Neuronal stem cell (in vitro differentiated cells): ENCODE measurements around the gene NFAM1.

Source experiments
- DNase-seq: peaks from one replicate; pipeline ENCODE4 v3.0.0-alpha.2; 2013; ENCODE audit warnings: low spot score
- H2AFZ ChIP-seq: one replicate; pipeline ENCODE4 v1.6.1; 2013; ENCODE audit warnings: mild to moderate bottlenecking, low read length, inconsistent platforms
- H2AK5ac ChIP-seq: 2 replicates; pipeline ENCODE4 v1.6.1; 2013; ENCODE audit warnings: low read depth, mild to moderate bottlenecking, inconsistent platforms, low read length, moderate library complexity, mixed read lengths
- H2BK120ac ChIP-seq: 2 replicates; pipeline ENCODE4 v1.6.1; 2013; ENCODE audit warnings: low read depth, mild to moderate bottlenecking, inconsistent platforms, low read length, moderate library complexity, mixed read lengths
- H2BK12ac ChIP-seq: one replicate; pipeline ENCODE4 v1.6.1; 2013; ENCODE audit warnings: low read length, inconsistent platforms
- H2BK15ac ChIP-seq: 2 replicates; pipeline ENCODE4 v1.6.1; 2013; ENCODE audit warnings: mild to moderate bottlenecking, low read length, inconsistent platforms, mixed read lengths
- H2BK5ac ChIP-seq: one replicate; pipeline ENCODE4 v1.6.1; 2013; ENCODE audit warnings: inconsistent platforms, mild to moderate bottlenecking, low read length, moderate library complexity
- H3K14ac ChIP-seq: one replicate; pipeline ENCODE4 v1.6.1; 2013; ENCODE audit warnings: low read length, inconsistent platforms
- H3K18ac ChIP-seq: 2 replicates; pipeline ENCODE4 v1.6.1; 2013; ENCODE audit warnings: low read length, inconsistent platforms
- H3K23ac ChIP-seq: 2 replicates; pipeline ENCODE4 v1.6.1; 2013; ENCODE audit warnings: low read depth, mild to moderate bottlenecking, mixed read lengths, low read length, inconsistent platforms; ENCODE audit not compliant: poor library complexity
- H3K27ac ChIP-seq: replicated peaks from 3 replicates; pipeline ENCODE4 v1.5.1; 2013; ENCODE audit warnings: low read length, inconsistent platforms
- H3K27me3 ChIP-seq, 3 experiments: 2 replicates each; pipeline ENCODE4 v1.6.1; 2013; ENCODE audit warnings: low read length in 3 of 3, mild to moderate bottlenecking in 2 of 3, inconsistent platforms in 1 of 3, low read depth in 1 of 3, mixed read lengths in 1 of 3, moderate library complexity in 1 of 3; ENCODE audit not compliant: control insufficient read depth in 3 of 3, insufficient read depth in 3 of 3
- H3K36me3 ChIP-seq, 2 donors: replicated peaks in 1 of 2; 2 replicates each; pipeline ENCODE4 v1.6.1; 2013; ENCODE audit warnings: low read length in 2 of 2; ENCODE audit not compliant: control insufficient read depth in 2 of 2, insufficient read depth in 2 of 2
- H3K4ac ChIP-seq: 2 replicates; pipeline ENCODE4 v1.6.1; 2013; ENCODE audit warnings: inconsistent platforms, mild to moderate bottlenecking, low read length, moderate library complexity
- H3K4me1 ChIP-seq, 2 donors: 1 replicate in 1 of 2; 2 replicates in 1 of 2; pipeline ENCODE4 v1.6.1; 2013; ENCODE audit warnings: low read length in 2 of 2, low read depth in 1 of 2; ENCODE audit not compliant: control insufficient read depth in 2 of 2, insufficient read depth in 1 of 2
- H3K4me2 ChIP-seq: one replicate; pipeline ENCODE4 v1.6.1; 2013; ENCODE audit warnings: mild to moderate bottlenecking, low read length, inconsistent platforms; ENCODE audit not compliant: insufficient read depth, poor library complexity, severe bottlenecking
- H3K4me3 ChIP-seq, 2 donors: 2 replicates each; pipeline ENCODE4 v1.5.1; 2013; ENCODE audit warnings: low read length in 2 of 2, mild to moderate bottlenecking in 2 of 2, inconsistent platforms in 1 of 2, moderate library complexity in 1 of 2
- H3K79me1 ChIP-seq: one replicate; pipeline ENCODE4 v1.6.1; 2013; ENCODE audit warnings: low read depth, mild to moderate bottlenecking, inconsistent platforms, low read length, moderate library complexity
- H3K9ac ChIP-seq: one replicate; pipeline ENCODE4 v1.6.1; 2013; ENCODE audit warnings: mild to moderate bottlenecking, low read depth, low read length, inconsistent platforms; ENCODE audit not compliant: poor library complexity
- H3K9me3 ChIP-seq, 2 donors: replicated peaks in 1 of 2; 2 replicates each; pipeline versions ENCODE3 to v1.6.1; 2013; ENCODE audit warnings: low read length in 2 of 2, mild to moderate bottlenecking in 2 of 2, inconsistent platforms in 1 of 2, low read depth in 1 of 2, mixed read lengths in 1 of 2, moderate library complexity in 1 of 2; ENCODE audit not compliant: control insufficient read depth in 2 of 2, insufficient read depth in 1 of 2
- H4K8ac ChIP-seq: one replicate; pipeline ENCODE4 v1.6.1; 2013; ENCODE audit warnings: low read depth, mild to moderate bottlenecking, inconsistent platforms, low read length, moderate library complexity
- H4K91ac ChIP-seq: one replicate; pipeline ENCODE4 v1.6.1; 2013; ENCODE audit warnings: low read length, low read depth, mild to moderate bottlenecking, inconsistent platforms; ENCODE audit not compliant: poor library complexity
- WGBS, 2 donors: extraction: QIAGEN DNeasy Blood & Tissue Kit; methylation state at CpG; one replicate each; pipeline ENCODE4 v1.1.7; 2013; ENCODE audit warnings: missing lambda C conversion rate in 2 of 2, mixed read lengths in 1 of 2; ENCODE audit not compliant: insufficient read length in 2 of 2, insufficient replicate concordance in 1 of 2; ENCODE audit errors: extremely low coverage in 2 of 2; 5-methylcytosine and 5-hydroxymethylcytosine counted together

Gene NFAM1

DNA sequence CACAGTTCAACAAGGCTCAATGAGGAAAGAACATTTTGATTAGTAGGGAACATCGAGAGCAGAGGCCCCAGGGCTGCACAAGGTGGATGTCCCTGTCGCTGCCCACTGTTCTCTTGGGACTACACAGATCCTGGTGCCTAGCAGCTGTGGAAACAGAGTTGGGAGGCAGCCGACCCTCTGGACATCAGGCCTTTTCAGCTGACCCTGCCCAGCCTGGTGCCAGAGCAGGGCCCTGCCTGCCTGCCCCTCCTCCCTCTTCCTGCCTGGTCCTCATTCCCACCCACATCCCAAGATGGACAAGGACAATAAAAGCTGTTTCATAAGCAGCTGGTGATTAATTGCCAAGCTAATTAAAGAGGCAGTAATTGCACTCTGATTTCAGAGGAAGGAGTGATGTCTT is 60.7 kb downstream of the NFAM1 start:
- Histone ChIP-seq H4K91ac (no peak overlapping the region), H3K14ac (no peak overlapping the region), H2BK12ac (no peak overlapping the region), H2BK15ac (no peak overlapping the region), H3K36me3 (no peaks in the 10 kb centered on the region), H3K4ac (no peak overlapping the region), H3K9me3 (peaks cover 0 to 2% of the 10 kb centered on the region in 2 donors), H3K27ac (no peak overlapping the region), H2BK120ac (no peak overlapping the region), H3K4me1 (peaks cover 22% of the 10 kb centered on the region in 2 donors), H3K9ac (no peak overlapping the region), H3K18ac (no peak overlapping the region), H4K8ac (no peak overlapping the region), H3K79me1 (no peaks in the 10 kb centered on the region), H3K23ac (no peak overlapping the region), H3K4me3 (no peak overlapping the region), H2AK5ac (no peak overlapping the region), H2AFZ (no peak overlapping the region), H3K27me3 (peaks cover 17 to 51% (median 25%) of the 10 kb centered on the region in 3 experiments), H2BK5ac (no peak overlapping the region), H3K4me2 (no peak overlapping the region)
- DNase-seq, result no peak
- no CpG with 5 or more reads among the region's 3 CpGs for WGBS, 2 donors

DNA sequence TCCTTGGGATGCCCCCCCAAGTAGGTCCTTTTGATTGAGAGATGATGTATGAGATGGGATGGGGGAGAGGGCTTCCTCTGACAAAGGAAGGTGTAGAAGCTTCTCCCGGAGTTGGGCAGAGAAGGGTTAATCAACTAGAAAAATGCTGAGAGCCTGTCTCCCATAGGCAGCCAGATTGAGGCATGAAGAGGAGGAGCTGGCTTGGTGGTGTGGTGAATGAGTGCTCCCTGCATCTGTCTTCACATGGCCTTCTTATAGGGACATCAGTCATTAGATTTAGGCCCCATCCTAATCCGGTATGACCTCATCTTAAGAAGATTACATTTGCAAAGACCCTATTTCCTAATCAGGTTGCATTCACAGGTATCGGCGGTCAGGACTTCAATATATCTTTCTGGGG is 61.1 kb downstream of the NFAM1 start:
- H4K8ac ChIP-seq, result no peak overlapping the region
- H2AK5ac ChIP-seq, result no peak overlapping the region
- no peak overlapping the region for H2AFZ ChIP-seq
- no peak overlapping the region for H3K9ac ChIP-seq
- H2BK12ac ChIP-seq, result no peak overlapping the region
- no peak overlapping the region for H3K18ac ChIP-seq
- H4K91ac ChIP-seq, result no peak overlapping the region
- H3K27me3 ChIP-seq, result peaks cover 17 to 51% (median 27%) of the 10 kb centered on the region in 3 experiments
- H3K27ac ChIP-seq, result no peak overlapping the region
- H3K4me3 ChIP-seq, result no peak overlapping the region
- peaks cover 0 to 2% of the 10 kb centered on the region in 2 donors for H3K9me3 ChIP-seq
- H3K4me2 ChIP-seq, result no peak overlapping the region
- DNase-seq, result no peak
- H3K36me3 ChIP-seq, result no peaks in the 10 kb centered on the region
- no peaks in the 10 kb centered on the region for H3K79me1 ChIP-seq
- H3K4me1 ChIP-seq, result peaks cover 19 to 24% of the 10 kb centered on the region in 2 donors
- H2BK5ac ChIP-seq, result no peak overlapping the region
- no peak overlapping the region for H2BK15ac ChIP-seq
- no peak overlapping the region for H3K4ac ChIP-seq
- no peak overlapping the region for H3K23ac ChIP-seq
- WGBS, 2 donors, result no CpG with 5 or more reads among the region's 4 CpGs
- H3K14ac ChIP-seq, result no peak overlapping the region
- H2BK120ac ChIP-seq, result no peak overlapping the region

GRCh38 chr22:42369250-42370041 is 62.8 kb downstream of the NFAM1 start:
- H3K18ac ChIP-seq, result peak overlapping the region; percentile 80
- peak overlapping the region; percentile 9 for H3K27ac ChIP-seq
- WGBS, 2 donors, result no CpG with 5 or more reads among the region's 42 CpGs

More at GRCh38 chr22:42369250-42370041, 62.8 kb downstream of the NFAM1 start:
- no peak overlapping the region for H3K23ac ChIP-seq
- no peak overlapping the region for H2BK15ac ChIP-seq
- H2BK12ac ChIP-seq, result peak overlapping the region; percentile 66
- H4K91ac ChIP-seq, result no peak overlapping the region
- peak overlapping the region; percentile 86 for H2AFZ ChIP-seq
- no peak overlapping the region for H4K8ac ChIP-seq
- peak overlapping the region; percentile 5 for H3K9ac ChIP-seq
- H3K4me3 ChIP-seq, result peak overlapping the region; percentile 67 to 83
- H3K36me3 ChIP-seq, result no peaks in the 10 kb centered on the region
- no peak overlapping the region for H2AK5ac ChIP-seq
- H3K4me1 ChIP-seq, result peaks cover 31 to 37% of the 10 kb centered on the region in 2 donors
- peaks cover 0 to 2% of the 10 kb centered on the region in 2 donors for H3K9me3 ChIP-seq
- peak overlapping the region; percentile 100 for H3K4me2 ChIP-seq
- H3K79me1 ChIP-seq, result no peaks in the 10 kb centered on the region
- no peak overlapping the region for H3K14ac ChIP-seq
- peaks cover 17 to 45% (median 27%) of the 10 kb centered on the region in 3 experiments for H3K27me3 ChIP-seq
- H2BK5ac ChIP-seq, result no peak overlapping the region
- DNase-seq, result peak; percentile 90
- H3K4ac ChIP-seq, result no peak overlapping the region
- H2BK120ac ChIP-seq, result no peak overlapping the region
